NCI-H2196 treated with DMSO at 0.1 percent for 48 hours (cell line): ENCODE data around the gene ZNF789.
"Not testable (repeated sequence)": the region's sequence is repeated elsewhere in the genome, so short reads cannot be mapped to it uniquely, and the experiment has no call there.

ENCODE experiments used
- DNase-seq: peaks from one replicate; lab custom pipeline; 2025; ENCODE audit not compliant: unreplicated experiment; lab: John Stamatoyannopoulos, UW

ZNF789 gene

DNA sequence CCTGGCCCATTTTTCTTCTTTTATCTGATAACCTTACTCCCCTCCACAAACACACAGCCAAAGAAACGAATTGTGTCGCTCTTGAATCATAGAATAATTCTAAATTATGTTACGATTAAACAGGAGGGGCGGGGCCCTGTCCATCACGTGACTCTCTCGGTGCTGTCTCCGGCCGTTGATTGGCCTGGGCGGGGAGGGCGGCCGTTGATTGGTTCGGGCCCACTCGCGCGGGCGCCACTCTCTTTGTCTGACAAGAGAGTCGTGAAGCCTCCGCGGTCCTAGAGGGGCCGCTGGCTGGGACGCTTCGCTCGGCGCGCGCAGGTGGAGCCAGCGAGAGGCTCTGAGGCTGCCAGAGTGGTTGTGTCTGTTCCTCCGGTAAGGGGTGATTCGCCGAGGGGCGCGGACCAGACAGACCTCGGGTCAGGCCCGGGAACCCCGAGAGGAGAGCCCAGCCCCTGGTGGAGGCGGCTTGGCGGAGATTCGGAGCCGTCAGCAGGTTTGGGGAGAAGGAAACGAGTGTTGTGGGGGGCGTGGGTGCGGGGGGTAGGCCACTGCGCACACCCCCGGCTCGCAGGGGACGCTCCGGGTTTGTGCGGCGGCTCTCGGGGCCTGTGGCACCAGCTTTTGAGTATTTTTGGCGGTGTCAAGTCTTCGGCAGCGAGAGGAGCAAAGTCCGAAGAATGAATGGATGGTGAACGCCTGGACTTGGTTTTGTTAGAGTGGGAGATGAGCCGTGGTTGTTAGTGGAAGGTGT, at the start of gene ZNF789:
TSS of gene ZNF789 (plus strand) at position 330 of the 754 bp plus-strand sequence. CDS start 3,567 bp downstream, outside the sequence.
- peak; percentile 95 for DNase-seq

DNA sequence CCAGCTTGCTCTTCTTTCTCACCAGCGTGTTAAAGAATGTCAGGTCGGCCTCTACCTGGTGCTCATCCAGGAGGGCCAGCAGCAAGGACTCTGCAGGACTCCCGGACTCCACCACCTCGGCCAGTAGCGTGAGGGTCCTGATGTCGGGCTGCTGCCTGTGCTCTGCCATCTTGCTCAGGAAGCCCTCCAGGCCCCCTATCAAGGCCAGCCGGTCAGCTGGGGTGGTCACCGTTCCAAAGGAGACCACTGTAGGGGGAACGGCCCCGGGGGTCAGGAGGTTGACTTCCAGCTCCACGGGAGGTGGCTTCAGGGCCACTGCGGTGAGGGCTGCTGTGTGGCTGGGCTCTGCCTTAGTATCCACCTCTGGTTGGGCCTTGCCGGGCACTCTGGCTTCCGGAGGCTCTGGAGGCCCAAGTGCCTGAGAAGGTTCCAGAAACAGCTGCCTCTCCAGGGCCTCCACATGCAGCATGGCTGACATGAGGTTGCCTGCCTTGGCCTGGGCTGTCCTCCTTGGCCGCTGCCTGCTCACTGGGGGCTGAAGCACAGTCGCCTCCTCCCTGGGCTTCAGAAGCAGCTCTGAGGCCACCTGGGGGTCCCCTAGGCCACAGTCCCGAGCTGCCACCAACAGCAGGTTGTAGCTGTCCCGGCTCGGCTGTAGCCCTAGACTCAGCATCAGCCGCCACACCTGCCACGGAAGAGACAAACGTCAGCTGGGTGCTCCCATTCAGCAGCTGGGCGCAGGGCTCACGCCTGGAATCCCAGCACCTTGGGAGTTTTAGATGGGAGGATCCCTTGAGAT, 47.6 kb upstream of the ZNF789 start:
- DNase-seq, result no peak

DNA sequence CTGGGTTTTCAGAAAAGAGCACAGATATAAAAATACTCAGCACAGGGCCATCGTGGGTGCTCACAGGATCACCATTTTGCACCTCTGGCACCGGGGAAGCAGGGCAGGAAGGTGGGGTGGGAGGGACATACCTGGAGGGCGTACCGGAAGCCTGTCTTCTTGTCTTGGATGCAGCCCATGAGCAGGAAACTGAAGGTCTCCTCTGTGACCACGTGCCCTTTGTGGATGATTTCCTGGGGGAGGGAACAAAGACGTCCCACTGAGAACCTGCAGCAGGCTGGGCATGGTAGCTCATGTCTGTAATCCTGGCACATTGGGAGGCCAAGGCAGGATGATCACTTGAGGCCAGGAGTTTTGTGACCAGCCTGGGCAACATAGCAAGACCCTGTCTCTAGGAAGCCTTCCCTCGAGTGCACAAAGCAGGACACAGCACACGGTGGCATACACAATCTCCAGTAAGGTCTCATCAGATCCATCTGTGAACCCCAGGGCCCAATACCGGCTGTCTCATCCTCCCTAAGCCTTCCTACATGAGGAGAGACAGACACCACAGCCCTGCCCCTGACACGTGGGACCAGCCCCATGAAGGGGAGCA, 43.6 kb upstream of the ZNF789 start:
- DNase-seq, result no peak

DNA sequence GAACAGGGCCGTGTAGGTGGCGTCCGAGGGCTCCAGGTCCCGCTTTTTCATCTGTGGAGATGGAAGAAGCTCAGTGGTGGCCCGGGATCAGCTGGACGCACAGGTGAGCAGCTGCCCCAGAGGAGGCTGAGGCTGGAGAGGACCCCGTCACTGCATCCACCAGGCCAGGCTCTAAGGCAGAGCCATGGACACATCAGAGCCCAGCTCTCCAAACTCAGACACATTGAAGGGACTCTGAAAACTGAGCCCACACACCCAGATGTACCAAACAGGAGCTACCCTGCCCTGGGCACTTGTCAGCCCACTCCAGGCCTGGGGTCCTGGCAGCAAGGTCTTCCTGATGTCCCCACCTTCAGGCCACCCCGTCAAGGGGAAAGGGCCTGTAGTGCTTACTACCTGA, 42.9 kb upstream of the ZNF789 start:
- no peak for DNase-seq

DNA sequence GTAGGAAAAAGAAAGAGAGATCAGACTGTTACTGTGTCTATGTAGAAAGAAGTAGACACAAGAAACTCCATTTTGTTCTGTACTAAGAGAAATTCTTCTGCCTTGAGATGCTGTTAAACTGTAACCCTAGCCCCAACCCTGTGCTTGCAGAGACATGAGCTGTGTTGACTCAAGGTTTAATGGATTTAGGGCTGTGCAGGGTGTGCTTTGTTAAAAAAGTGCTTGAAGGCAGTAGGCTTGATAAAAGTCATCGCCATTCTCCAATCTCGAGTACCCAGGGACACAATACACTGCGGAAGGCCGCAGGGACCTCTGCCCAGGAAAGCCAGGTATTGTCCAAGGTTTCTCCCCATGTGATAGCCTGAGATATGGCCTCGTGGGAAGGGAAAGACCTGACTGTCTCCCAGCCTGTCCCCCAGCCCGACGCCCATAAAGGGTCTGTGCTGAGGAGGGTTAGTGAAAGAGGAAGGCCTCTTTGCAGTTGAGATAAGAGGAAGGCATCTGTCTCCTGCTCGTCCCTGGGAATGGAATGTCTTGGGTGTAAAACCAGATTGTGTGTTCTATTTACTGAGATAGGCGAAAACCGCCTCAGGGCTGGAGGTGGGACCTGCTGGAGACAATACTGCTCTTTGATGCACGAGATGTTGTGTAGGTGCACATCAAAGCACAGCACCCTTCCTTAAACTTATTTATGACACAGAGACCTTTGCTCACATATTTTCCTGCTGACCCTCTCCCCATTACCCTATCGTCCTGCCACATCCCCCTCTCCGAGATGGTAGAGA, 40.7 kb upstream of the ZNF789 start:
- not testable (repeated sequence) for DNase-seq

DNA sequence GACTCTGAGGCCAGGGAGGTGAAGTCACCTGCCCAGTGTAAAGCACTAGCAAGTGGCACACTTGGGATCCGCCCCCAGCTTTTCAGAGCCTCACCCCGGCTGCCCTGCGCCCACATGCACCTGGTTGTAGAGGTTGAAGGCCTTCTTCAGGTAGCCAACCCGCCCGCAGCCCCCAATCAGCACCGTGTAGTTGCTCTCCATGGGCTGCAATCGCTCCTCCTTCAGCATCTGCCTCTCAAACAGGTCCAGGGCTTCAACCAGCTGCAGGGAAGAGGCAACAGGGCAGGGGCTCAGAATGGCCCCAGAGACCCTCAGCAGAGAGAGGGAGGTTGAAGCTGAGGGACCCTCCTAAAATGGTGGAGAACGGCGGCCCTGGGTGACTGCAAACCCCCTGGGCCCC, 39.5 kb upstream of the ZNF789 start:
- DNase-seq, result no peak

DNA sequence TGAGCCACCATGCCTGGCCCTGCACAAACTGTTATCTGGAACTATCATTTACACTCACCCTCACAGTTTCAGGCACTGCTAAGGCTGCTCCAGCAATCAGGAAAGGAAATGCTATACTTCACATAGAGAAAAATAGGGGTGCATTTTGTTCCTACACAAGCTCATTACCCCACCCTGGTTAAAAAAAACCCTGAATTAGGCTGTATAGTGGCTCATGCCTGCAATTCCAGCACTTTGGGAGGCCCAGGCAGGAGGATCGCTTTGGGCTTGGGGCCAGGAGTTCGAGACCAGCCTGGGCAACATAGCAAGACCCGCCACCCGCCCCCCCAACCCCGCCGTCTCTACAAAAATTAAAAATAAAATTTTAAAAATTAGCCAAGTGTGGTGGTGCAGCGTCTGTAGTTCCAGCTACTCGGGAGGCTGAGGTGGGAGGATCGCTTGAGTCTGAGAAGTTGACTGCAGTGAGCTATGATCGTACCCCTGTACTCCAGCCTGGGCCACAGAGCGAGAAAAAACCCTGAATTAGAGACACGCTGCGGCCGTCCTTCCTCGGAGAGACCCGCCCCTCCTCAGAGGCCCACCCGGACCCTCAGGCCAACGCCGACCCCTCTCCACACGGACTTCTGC, 34.6 kb upstream of the ZNF789 start:
- no peak for DNase-seq

DNA sequence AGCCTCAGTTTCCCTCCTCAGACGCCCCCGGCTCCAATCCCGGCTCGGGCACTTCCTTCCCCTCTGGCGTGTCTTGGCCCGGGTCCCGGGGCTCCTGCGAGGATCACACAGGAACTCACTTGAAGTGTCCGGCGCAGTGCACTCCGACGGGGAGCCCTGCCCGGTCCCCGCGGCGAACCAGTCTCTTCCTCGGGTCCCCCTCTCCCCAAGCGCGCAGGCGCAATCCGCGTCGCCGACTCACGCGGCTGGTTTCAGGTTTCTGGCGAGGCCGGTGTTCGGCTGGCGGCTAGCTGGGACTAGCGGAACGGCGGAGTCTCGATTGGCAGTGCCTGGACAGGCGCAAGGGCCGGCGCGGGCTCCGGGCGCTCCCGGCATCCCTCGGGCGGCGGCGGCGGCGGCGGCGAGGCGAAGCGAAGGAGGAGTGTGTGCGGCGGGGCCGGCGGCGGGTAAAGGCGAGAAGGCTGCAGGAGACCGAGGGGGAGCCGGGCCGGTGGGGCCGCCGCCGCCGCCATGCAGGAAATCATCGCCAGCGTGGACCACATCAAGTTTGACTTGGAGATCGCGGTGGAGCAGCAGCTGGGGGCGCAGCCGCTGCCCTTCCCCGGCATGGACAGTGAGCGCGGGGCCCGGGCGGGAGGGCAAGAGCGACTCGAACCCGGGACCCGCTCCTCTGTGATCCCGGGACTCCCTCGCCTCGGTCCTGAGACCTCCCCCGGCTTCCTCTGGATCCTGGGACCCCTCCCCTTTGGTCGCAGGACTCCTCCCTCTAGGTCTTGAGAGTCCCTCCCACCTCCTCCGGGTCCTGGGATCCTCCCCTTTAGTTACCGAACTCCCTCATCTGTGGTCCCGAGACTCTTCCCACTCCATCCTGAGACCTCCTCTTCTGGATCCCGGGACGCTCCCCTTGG, 33.9 kb upstream of the ZNF789 start, which contains the start of the genes CPSF4 and PTCD1:
TSS of gene CPSF4 (plus strand) at position 371 of the 908 bp plus-strand sequence. CDS start at position 511, 140 bp downstream.
TSS of gene PTCD1 (minus strand) at position 226 of the 908 bp plus-strand sequence. CDS start 3,556 bp downstream, outside the sequence.
- DNase-seq, result peak; percentile 94

DNA sequence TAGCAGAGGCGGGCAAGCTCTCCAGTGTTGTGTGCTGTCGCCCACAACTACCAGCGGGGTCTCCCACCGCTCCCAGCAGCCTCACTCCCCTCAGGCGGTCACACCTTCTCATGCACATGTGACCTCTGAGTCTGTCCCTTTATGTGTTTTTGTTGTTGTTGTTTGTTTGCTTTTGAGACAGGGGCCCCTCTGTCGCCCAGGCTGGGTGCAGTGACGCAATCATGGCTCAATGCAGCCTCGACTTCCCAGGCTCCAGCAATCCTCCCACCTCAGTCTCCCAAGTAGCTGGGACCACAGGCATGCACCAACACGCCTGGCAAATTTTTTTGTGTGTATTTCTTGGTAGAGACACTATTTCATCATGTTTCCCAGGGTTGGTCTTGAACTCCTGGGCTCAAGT, 32.5 kb upstream of the ZNF789 start:
- DNase-seq, result no peak

DNA sequence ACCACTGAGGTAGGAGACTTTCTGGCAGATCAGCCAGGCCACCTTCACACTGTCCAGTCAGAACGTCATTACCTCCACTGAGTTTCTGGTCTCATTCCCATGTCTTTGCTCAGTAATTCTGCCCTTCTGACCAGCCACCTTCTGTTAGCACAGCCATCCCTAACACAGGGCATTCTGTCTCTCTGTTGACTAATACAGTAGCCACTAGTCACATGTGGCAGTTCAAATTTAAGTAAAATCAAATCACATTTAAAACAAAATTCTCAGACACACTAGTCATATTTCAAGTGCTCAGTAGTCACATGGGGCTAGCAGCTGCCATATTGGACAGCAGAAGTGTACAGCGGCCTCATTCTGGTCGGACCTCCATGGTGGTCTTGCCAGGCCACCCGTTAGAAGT, 26.6 kb upstream of the ZNF789 start:
- no peak for DNase-seq

DNA sequence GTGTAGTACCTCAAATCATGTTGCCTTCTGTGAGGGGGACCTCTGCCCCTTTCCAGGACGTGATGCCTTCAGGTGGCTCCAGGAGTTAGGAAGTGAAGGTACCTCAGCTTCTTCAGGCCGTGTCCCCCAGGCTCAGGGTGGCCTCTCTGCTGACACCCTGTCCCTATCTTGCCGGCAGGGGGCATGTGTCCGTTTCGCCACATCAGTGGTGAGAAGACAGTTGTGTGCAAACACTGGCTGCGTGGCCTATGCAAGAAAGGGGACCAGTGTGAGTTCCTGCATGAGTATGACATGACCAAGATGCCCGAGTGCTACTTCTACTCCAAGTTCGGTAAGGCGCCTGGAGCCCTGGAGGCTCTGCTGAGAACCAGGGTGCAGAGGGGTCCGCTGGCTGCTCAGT, 24.7 kb upstream of the ZNF789 start:
- no peak for DNase-seq

DNA sequence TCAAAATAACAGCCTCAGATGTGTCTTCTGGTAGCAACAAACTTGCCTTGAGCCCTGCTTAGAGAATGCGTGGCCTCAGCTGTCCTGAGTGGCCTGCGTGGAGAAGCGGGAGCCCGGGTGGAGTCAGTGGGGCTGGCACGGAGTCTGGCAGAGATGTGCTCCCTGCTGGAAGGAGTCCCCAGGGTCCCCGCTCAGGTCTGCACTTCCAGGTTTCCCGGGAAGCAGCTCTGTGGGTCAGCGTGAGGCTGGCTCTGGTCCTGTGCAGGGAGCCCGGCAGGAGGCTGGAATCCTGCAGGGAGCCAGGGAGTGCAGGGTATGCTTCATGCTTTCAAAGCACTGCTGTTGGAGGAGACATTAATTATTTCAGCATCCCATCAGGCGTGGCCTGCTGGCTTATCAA, 23.8 kb upstream of the ZNF789 start:
- DNase-seq, result no peak

DNA sequence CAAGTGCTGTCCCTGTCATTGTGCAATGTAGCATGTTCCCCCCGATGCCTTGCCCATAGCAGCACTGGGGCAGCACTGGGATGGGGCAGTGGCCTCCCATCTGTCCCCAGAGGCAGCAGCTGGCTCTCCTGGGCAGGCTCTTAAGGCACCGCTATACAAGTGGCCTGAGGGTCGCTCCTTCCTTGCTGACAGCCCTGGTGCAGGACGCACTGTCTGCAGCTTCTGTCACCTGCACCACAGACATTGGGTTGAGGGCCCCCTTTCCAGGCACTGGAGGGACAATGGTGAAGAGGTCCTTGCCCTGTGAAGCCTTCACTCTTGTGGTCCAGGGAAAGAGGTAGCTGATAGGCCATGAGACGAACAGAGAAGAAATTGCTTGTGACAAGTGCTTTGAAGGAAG, 23.4 kb upstream of the ZNF789 start:
- DNase-seq, result no peak

DNA sequence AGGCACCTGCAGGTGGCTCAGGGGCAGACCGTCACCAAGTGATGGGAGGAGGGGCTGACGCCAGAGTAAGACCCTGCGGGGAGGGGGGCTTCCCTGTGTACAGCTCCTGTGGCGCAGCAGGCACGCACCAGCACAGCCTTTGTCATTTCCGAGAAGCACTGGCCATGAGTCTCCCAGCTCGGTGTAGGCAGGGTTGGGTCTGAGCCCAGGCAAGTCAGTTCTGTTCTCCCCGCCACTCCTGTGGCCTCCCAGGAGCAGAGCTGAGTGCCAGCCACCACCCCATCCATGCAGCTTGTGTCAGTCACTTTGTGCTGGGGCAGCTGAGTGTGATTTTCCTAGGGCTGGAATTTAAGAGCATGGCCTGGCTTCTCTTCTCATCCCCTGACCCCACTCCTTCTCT, 20.8 kb upstream of the ZNF789 start:
- DNase-seq, result no peak

DNA sequence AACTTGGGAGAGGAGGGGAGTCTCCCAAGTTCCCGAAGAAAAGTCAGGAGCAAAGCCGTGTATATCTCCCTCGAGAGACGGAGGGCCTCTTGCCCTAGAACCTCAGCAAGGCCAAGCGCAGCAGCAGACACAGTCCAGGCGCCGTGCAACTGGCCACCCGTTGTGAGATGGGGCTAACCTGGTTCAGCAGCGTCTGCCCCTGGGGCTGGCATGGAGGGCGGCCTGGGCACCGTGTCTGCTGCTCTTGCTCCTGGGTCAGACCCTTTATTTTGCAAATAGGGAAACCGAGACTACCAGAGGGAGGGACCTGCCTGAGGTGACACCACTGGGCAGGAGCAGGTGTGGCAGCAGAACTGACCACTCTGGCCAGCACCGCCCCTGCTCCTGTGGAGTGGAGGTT, 20.1 kb upstream of the ZNF789 start:
- DNase-seq, result no peak

DNA sequence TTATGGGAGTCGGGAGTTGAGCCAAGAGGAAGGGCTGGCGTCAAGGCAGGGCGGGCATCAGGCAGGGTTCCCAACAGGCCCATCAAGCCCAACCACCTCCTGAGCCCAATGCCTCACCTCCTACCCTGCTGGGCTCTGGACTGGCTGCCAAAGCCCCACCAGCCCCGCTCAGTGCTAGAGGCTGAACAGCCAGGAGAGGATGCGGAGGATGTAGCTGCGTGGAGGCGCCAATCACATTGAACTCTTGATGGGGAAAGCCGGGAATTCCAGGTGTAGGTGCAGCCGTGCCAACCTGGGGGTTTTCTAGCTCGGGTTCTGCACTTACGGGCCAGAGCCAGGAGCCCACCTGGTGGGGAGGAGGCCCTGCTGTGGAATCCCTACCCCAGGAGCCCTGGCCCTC, 19.6 kb upstream of the ZNF789 start:
- DNase-seq, result no peak

DNA sequence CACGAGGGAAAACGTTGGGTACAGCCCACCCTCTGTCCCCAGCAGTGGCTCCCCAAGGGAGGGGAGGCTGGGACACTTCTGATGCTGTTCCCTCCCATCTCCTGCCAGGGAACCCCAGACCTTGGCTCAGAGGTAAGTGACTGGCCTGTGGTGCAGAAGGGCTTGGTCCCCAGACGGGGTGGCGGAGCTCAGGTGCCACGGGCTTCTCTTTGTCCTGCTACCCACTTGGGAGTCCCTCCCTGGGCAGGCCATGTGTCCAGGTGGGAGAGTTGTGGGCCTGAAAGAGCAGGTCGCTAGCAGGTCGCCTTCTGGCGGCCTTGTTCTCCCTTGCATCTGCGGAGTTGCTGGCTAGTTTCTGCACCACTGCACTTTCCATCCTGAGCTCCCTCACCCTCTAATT, 16.8 kb upstream of the ZNF789 start:
- DNase-seq, result no peak

DNA sequence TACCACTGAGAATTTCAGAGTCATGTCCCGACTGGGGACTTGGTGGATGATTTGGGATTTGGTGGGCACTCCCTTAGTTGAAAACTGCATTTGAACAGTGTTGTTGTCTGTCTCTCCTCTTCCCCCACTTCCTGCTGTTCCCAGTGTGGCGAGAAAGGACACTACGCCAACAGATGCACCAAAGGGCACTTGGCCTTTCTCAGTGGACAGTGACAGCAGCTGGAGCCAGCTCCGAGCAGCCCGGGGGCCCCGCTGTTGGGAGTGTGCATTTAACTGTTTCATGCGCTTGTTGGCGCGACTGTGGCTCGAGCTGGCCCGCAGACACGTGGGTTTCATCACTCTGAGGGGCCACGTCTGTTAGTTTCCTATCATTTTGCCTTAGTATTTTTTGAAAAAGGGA, 16.4 kb upstream of the ZNF789 start:
- DNase-seq, result no peak

DNA sequence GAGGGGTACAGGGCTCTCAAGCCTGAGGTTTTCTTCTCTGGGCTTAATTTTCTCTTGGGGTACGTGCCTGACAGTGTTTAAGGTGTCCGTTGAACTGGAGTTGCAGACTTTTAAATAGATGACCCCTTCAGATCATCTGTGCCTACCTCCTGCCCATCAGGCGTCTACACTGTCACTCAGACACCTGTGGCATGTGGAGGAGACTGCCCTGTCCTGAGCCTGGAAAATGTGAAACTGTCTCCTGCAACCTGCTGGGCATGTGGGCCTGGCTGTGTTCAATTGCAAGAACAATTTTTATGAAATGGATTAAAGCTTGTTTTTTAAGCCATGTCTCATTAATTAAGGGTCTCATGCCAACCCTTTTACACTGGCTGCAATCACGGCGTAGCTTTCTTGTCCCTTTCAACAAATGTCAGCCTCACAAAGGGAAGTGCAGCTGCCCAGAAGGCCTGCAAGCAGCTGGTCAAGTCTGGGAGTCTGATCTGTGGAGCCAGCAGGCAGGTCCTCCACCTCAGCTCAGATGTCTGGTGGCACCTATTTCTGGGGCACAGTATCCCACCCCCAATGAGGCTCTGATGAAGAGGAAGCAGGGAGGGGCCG, 15.5 kb upstream of the ZNF789 start:
- DNase-seq, result no peak
